Measurements from ENCODE around the gene TNFSF11.

GRCh38 chr13:42526804-42527203 lies 47.1 kb upstream of the TNFSF11 start:
- no peak for TF ChIP-seq POLR2A (IDR thresholded peaks at IDR 0.05)
- TF ChIP-seq CTCF (IDR thresholded peaks at IDR 0.05) = no peak

Measured in Peyer's patch (tissue), 4 donors.